ENCODE measurements around the gene FOXP4. TPM values are rescaled to one million over a fixed set of nuclear protein-coding genes. Genes with fewer than 3 reads are reported as not detected.

Gene FOXP4
- total and polyA plus RNA-seq, 2 donors from 2014 or later, result 14.0 to 33.2 TPM

- H3K4me1 ChIP-seq (ENCODE audit: control insufficient read depth in 2 of 3, insufficient read depth in 2 of 3, low read depth in 1 of 3, low read length in 3 of 3), result peaks cover 0 to 8% (median 0%) of the 10 kb centered on the region in 3 donors
- FAIRE-seq (no peak), DNase-seq (no peak)
- H3K27me3 ChIP-seq (ENCODE audit: control insufficient read depth, insufficient read depth, low read length), result no peaks in the 10 kb centered on the region
- no peak overlapping the region for H3K27ac ChIP-seq (ENCODE audit: low read depth in 2 of 2, low read length in 2 of 2)
- intact Hi-C loops (cut with DNase I), result no loop called here
- H3K9ac ChIP-seq (ENCODE audit: low read length in 3 of 3), result no peak overlapping the region
- TF ChIP-seq, protein P1, sequence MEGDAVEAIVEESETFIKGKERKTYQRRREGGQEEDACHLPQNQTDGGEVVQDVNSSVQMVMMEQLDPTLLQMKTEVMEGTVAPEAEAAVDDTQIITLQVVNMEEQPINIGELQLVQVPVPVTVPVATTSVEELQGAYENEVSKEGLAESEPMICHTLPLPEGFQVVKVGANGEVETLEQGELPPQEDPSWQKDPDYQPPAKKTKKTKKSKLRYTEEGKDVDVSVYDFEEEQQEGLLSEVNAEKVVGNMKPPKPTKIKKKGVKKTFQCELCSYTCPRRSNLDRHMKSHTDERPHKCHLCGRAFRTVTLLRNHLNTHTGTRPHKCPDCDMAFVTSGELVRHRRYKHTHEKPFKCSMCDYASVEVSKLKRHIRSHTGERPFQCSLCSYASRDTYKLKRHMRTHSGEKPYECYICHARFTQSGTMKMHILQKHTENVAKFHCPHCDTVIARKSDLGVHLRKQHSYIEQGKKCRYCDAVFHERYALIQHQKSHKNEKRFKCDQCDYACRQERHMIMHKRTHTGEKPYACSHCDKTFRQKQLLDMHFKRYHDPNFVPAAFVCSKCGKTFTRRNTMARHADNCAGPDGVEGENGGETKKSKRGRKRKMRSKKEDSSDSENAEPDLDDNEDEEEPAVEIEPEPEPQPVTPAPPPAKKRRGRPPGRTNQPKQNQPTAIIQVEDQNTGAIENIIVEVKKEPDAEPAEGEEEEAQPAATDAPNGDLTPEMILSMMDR (IDR thresholded peaks at IDR 0.05; ENCODE audit: borderline replicate concordance, extremely low read depth, insufficient read depth), result no peak
- no peak overlapping the region for H3K4me3 ChIP-seq (ENCODE audit: low read length in 3 of 3)
- H3K36me3 ChIP-seq (ENCODE audit: control insufficient read depth in 2 of 3, insufficient read depth in 3 of 3, low read length in 3 of 3), result no peaks in the 10 kb centered on the region
- no peaks in the 10 kb centered on the region for H3K9me3 ChIP-seq (ENCODE audit: control insufficient read depth in 2 of 3, insufficient read depth in 1 of 3, low read length in 3 of 3)
These were observed 11.2 kb downstream of the FOXP4 start for GRCh38 chr6:41557335-41557734.

DNA sequence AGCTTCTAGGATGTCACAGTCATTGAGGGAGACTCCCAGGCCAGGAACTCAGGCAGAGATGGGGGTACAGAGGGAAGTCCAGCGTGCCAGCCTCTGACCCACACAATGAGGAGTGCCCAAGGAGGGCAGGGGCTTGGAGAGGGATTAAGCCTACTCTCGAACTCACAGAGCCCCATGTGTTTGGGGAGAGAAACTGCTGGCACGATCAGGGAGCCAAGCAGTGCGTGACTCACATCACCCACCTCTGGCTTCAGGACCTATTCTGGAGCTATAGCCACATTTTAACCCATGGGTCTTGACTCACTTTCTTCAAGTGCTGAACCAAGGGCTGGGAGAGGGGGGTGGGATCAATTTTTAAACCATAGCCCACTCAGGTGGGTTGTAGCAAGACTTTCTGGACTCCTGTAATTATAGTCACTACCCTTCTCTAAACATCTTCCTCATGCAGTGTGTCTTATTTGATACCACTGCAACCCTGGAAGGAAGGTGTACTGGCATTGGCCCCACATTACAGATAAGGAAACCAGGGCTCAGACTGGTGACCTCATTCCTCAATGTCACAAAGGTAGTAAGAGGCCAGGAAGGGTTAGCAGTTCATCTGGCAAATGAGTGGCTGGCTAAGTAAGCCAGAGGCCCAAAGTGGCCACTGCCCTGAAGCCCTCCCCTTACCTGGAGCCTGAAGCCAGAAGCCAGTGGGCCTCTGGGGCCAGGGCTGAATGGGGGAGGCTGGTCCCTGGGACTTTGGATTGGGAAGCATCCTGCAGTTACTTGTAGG lies 12.0 kb downstream of the FOXP4 start:
- H3K27ac ChIP-seq (ENCODE audit: low read depth in 2 of 2, low read length in 2 of 2), result no peak overlapping the region
- no peak overlapping the region for H3K9ac ChIP-seq (ENCODE audit: low read length in 3 of 3)
- H3K4me3 ChIP-seq (ENCODE audit: low read length in 3 of 3), result no peak overlapping the region
- no peaks in the 10 kb centered on the region for H3K36me3 ChIP-seq (ENCODE audit: control insufficient read depth in 2 of 3, insufficient read depth in 3 of 3, low read length in 3 of 3)
- no peak for FAIRE-seq
- H3K9me3 ChIP-seq (ENCODE audit: control insufficient read depth in 2 of 3, insufficient read depth in 1 of 3, low read length in 3 of 3), result no peaks in the 10 kb centered on the region
- H3K27me3 ChIP-seq (ENCODE audit: control insufficient read depth, insufficient read depth, low read length), result no peaks in the 10 kb centered on the region
- TF ChIP-seq, protein P1 (IDR thresholded peaks at IDR 0.05; ENCODE audit: borderline replicate concordance, extremely low read depth, insufficient read depth), result no peak
- peaks cover 0 to 6% (median 0%) of the 10 kb centered on the region in 3 donors for H3K4me1 ChIP-seq (ENCODE audit: control insufficient read depth in 2 of 3, insufficient read depth in 2 of 3, low read depth in 1 of 3, low read length in 3 of 3)
- DNase-seq, result peak in 1 of 5 donors; percentile 18
- intact Hi-C loops (cut with DNase I), result no loop called here

- TF ChIP-seq, protein P1 (IDR thresholded peaks at IDR 0.05; ENCODE audit: borderline replicate concordance, extremely low read depth, insufficient read depth), result no peak
- Histone ChIP-seq H3K36me3 (ENCODE audit: control insufficient read depth in 2 of 3, insufficient read depth in 3 of 3, low read length in 3 of 3) (no peaks in the 10 kb centered on the region), H3K9ac (ENCODE audit: low read length in 3 of 3) (no peak overlapping the region), H3K27me3 (ENCODE audit: control insufficient read depth, insufficient read depth, low read length) (no peaks in the 10 kb centered on the region), H3K4me1 (ENCODE audit: control insufficient read depth in 2 of 3, insufficient read depth in 2 of 3, low read depth in 1 of 3, low read length in 3 of 3) (no peaks in the 10 kb centered on the region), H3K27ac (ENCODE audit: low read depth in 2 of 2, low read length in 2 of 2) (no peak overlapping the region), H3K9me3 (ENCODE audit: control insufficient read depth in 2 of 3, insufficient read depth in 1 of 3, low read length in 3 of 3) (no peaks in the 10 kb centered on the region), H3K4me3 (ENCODE audit: low read length in 3 of 3) (peak overlapping the region in 1 of 3 donors; percentile 22)
- peak in 1 of 5 donors; percentile 46 for DNase-seq
- intact Hi-C loops (cut with DNase I), result no loop called here
- no peak for FAIRE-seq
These were observed 13.7 kb downstream of the FOXP4 start for GRCh38 chr6:41559655-41560427.

Measured in kidney (tissue), 14 donors.